HepG2 (cell line): Measurements from ENCODE around the gene DHRS12. TPM values are rescaled to one million over a fixed set of nuclear protein-coding genes. Genes with fewer than 3 reads are reported as not detected.

Source experiments
- CBFB ChIP-seq: sonication (generic); formaldehyde crosslinking; IDR thresholded peaks from 2 replicates; pipeline ENCODE4 v1.4.0; 2020; ENCODE audit warnings: missing genetic modification reagents
- CBX5 ChIP-seq: sonication (generic); formaldehyde crosslinking; IDR thresholded peaks from 2 replicates; pipeline ENCODE4 v1.4.0; 2020; ENCODE audit warnings: missing genetic modification reagents, borderline replicate concordance
- DRAP1 ChIP-seq: IDR thresholded peaks from 2 replicates; pipeline ENCODE4 v1.6.1; 2016; ENCODE audit warnings: missing genetic modification reagents, missing compliant biosample characterization
- HNRNPLL ChIP-seq: fragments of 200-400 bp; formaldehyde crosslinking; IDR thresholded peaks from 2 replicates; pipeline ENCODE4 v1.6.1; 2017; ENCODE audit warnings: mild to moderate bottlenecking, low read depth, low read length; ENCODE audit not compliant: poor library complexity, severe bottlenecking
- MYC ChIP-seq: sonication (generic); formaldehyde crosslinking; IDR thresholded peaks from 2 replicates; pipeline ENCODE4 v1.9.0; 2021; ENCODE audit warnings: missing genetic modification reagents, borderline replicate concordance
- NFYB ChIP-seq: sonication (generic); formaldehyde crosslinking; IDR thresholded peaks from 2 replicates; pipeline ENCODE4 v1.4.0; 2020; ENCODE audit warnings: missing genetic modification reagents
- PHF20 ChIP-seq: sonication (generic); formaldehyde crosslinking; IDR thresholded peaks from 2 replicates; pipeline ENCODE4 v1.5.0; 2020; ENCODE audit warnings: mild to moderate bottlenecking, missing genetic modification reagents
- PRMT3 ChIP-seq: sonication (generic); formaldehyde crosslinking; IDR thresholded peaks from 2 replicates; pipeline ENCODE4 v1.8.1; 2022; ENCODE audit warnings: low read depth, mild to moderate bottlenecking, moderate library complexity, missing genetic modification reagents, borderline replicate concordance
- SMYD3 ChIP-seq: sonication (generic); formaldehyde crosslinking; IDR thresholded peaks from 2 replicates; pipeline ENCODE4 v1.8.1; 2023; ENCODE audit warnings: mild to moderate bottlenecking, missing genetic modification reagents
- ZEB1 ChIP-seq: IDR thresholded peaks from 2 replicates; pipeline ENCODE4 v1.6.1; 2012; ENCODE audit warnings: mild to moderate bottlenecking, low read depth, inconsistent platforms; ENCODE audit not compliant: insufficient replicate concordance
- ZFY ChIP-seq: sonication (generic); formaldehyde crosslinking; IDR thresholded peaks from 2 replicates; pipeline ENCODE4 v1.4.0; 2020; ENCODE audit warnings: missing genetic modification reagents
- ZGPAT ChIP-seq: IDR thresholded peaks from 2 replicates; pipeline ENCODE4 v1.6.1; 2016; ENCODE audit warnings: mild to moderate bottlenecking
- ZNF704 ChIP-seq: sonication (generic); formaldehyde crosslinking; IDR thresholded peaks from 2 replicates; pipeline ENCODE4 v1.8.1; 2023; ENCODE audit warnings: mild to moderate bottlenecking, inconsistent platforms, moderate library complexity, missing genetic modification reagents, borderline replicate concordance
- polyA plus RNA-seq, 8 experiments: library from polyadenylated mRNA; depleted of rRNA in 3 of 8; stranded (reverse) in 7 of 8; unstranded in 1 of 8; fragments of >200 nt; fragmentation: Illumina TruSeq in 4 of 8; extraction: Trizol in 4 of 8; gene quantifications; 2 replicates each; pipeline versions ENCODE4 v1.2.1 to v1.2.3, GENCODE V29; 2011 to 2016; ENCODE audit warnings: low read depth in 4 of 8, missing spikeins in 1 of 8, mixed read lengths in 1 of 8; ENCODE audit not compliant: insufficient read depth in 1 of 8
- total RNA-seq, 5 experiments: library from RNA; depleted of rRNA; stranded (reverse); fragments of >200 nt; fragmentation: Illumina TruSeq; extraction: Trizol; gene quantifications; 2 replicates each; pipeline ENCODE4 v1.2.3, GENCODE V29; 2016; ENCODE audit warnings: low read depth in 1 of 5
- TF ChIP-seq, protein P1 (sequence below): sonication (generic); IDR thresholded peaks from 2 replicates; pipeline ENCODE4 v1.6.1; 2016; ENCODE audit warnings: low read depth, borderline replicate concordance
- TF ChIP-seq, protein P2 (sequence below): sonication (generic); formaldehyde crosslinking; IDR thresholded peaks from 2 replicates; pipeline ENCODE4 v1.5.0; 2020; ENCODE audit warnings: missing genetic modification reagents, mild to moderate bottlenecking, borderline replicate concordance
- TF ChIP-seq, protein P3 (sequence below): sonication (generic); formaldehyde crosslinking; IDR thresholded peaks from 2 replicates; pipeline ENCODE4 v1.5.0; 2020; ENCODE audit warnings: mild to moderate bottlenecking, missing genetic modification reagents
- TF ChIP-seq, protein P4 (sequence below): IDR thresholded peaks from 2 replicates; pipeline ENCODE4 v1.6.1; 2012; ENCODE audit warnings: inconsistent platforms

The DHRS12 gene
- total and polyA plus RNA-seq, 2 of the 13 experiments (the other 11 are each of a cell fraction or from before 2014, with no cell fraction given) = 7.2 to 8.4 TPM

DNA sequence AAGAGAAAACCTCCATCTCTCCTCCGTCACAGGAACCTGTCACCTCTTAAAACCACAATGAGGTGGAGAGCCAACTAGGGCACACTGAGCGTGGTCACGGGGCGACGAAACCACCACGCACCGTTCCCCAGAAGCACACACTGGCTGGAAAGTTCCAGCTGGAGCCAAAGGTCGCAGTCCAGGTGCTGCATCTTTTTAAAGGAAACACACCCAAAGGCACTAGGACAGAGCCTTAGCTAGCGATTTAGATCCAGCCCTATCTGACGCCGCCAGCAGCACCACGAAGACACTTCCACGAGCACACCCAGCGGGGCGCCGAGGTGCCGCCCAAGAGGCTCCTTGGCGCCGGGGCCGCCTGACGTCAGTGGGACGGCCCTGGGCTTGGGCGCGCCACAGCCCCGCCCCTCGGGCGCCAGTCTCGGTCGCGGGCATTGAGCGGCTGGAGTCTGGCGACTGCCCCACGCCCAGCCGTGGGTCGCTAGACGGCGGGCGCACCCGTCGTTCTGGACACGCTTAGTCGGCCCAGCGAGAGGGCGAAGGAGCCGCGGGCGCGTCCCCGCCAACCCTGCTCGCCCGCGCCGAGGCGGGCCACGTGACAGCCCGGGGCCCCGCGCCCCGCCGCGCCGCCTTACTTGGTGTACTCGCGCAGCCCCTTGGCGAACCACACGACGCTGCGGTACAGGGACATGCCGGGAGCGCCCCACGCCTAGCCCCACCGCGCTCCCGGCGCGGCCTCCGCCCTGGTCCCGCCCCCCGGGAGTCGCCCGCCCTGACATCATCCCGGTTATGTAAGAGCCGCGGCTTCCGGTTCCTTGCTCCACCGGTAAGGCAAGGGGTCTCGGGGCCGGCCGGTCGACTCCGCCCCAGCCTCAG is at the start of gene DHRS12 (continued):
- TF ChIP-seq PHF20 (CRISPR knock-in tag) (0 out of 2 replicates have a peak, but pooled peaks have one; percentile 58), DRAP1 (CRISPR knock-in tag) (peak; percentile 48), CBFB (CRISPR knock-in tag) (no peak; the same call in 1 of the 2 replicates), ZEB1 (peak; percentile 19), NFYB (CRISPR knock-in tag) (peak; percentile 42), ZNF704 (CRISPR knock-in tag) (0 out of 2 replicates have a peak, but pooled peaks have one; percentile 48), CBX5 (CRISPR knock-in tag) (no peak), ZGPAT (peak; percentile 81), MYC (CRISPR knock-in tag) (peak; percentile 83), SMYD3 (CRISPR knock-in tag) (no peak), PRMT3 (0 out of 2 replicates have a peak, but pooled peaks have one; percentile 78), HNRNPLL (peak; percentile 76), ZFY (CRISPR knock-in tag) (peak; percentile 66; the same call in 1 of the 2 replicates)
- TF ChIP-seq, protein P1, sequence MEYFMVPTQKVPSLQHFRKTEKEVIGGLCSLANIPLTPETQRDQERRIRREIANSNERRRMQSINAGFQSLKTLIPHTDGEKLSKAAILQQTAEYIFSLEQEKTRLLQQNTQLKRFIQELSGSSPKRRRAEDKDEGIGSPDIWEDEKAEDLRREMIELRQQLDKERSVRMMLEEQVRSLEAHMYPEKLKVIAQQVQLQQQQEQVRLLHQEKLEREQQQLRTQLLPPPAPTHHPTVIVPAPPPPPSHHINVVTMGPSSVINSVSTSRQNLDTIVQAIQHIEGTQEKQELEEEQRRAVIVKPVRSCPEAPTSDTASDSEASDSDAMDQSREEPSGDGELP = peak; percentile 27; the same call in 1 of the 2 replicates
- TF ChIP-seq, protein P2, sequence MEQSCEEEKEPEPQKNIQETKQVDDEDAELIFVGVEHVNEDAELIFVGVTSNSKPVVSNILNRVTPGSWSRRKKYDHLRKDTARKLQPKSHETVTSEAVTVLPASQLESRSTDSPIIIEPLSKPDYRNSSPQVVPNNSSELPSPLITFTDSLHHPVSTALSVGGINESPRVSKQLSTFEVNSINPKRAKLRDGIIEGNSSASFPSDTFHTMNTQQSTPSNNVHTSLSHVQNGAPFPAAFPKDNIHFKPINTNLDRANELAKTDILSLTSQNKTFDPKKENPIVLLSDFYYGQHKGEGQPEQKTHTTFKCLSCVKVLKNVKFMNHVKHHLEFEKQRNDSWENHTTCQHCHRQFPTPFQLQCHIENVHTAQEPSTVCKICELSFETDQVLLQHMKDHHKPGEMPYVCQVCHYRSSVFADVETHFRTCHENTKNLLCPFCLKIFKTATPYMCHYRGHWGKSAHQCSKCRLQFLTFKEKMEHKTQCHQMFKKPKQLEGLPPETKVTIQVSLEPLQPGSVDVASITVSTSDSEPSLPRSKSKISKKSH (CRISPR knock-in tag) = peak; percentile 55; the same call in 1 of the 2 replicates
- TF ChIP-seq, protein P3, sequence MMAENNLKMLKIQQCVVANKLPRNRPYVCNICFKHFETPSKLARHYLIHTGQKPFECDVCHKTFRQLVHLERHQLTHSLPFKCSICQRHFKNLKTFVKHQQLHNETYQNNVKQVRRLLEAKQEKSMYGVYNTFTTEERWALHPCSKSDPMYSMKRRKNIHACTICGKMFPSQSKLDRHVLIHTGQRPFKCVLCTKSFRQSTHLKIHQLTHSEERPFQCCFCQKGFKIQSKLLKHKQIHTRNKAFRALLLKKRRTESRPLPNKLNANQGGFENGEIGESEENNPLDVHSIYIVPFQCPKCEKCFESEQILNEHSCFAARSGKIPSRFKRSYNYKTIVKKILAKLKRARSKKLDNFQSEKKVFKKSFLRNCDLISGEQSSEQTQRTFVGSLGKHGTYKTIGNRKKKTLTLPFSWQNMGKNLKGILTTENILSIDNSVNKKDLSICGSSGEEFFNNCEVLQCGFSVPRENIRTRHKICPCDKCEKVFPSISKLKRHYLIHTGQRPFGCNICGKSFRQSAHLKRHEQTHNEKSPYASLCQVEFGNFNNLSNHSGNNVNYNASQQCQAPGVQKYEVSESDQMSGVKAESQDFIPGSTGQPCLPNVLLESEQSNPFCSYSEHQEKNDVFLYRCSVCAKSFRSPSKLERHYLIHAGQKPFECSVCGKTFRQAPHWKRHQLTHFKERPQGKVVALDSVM (CRISPR knock-in tag) = peak; percentile 61; the same call in 1 of the 2 replicates
- TF ChIP-seq, protein P4, sequence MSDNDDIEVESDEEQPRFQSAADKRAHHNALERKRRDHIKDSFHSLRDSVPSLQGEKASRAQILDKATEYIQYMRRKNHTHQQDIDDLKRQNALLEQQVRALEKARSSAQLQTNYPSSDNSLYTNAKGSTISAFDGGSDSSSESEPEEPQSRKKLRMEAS = peak; percentile 74
